NB4 (cell line): ENCODE measurements around the gene CERS3.

Experiments used
- DNase-seq: peaks from one replicate; pipeline ENCODE4 v3.0.0; 2010; ENCODE audit warnings: low read depth
- H3K4me3 ChIP-seq: one replicate; pipeline ENCODE4 v1.5.1; 2011; ENCODE audit warnings: mild to moderate bottlenecking, low read depth, low read length, moderate library complexity
- MYC ChIP-seq: IDR thresholded peaks from 2 replicates; pipeline ENCODE4 v1.6.1; 2011; ENCODE audit warnings: low read depth, low read length
- POLR2A ChIP-seq: IDR thresholded peaks from 2 replicates; pipeline ENCODE4 v1.6.1; 2011; ENCODE audit warnings: mild to moderate bottlenecking; ENCODE audit not compliant: insufficient read length; ENCODE audit errors: extremely low read depth
- TF ChIP-seq, protein P1 (sequence below): IDR thresholded peaks from one replicate; pipeline ENCODE4 v1.5.1; 2012; ENCODE audit warnings: low read depth, low read length
- TF ChIP-seq, protein P2 (sequence below): IDR thresholded peaks from 2 replicates; pipeline ENCODE4 v1.6.1; 2011; ENCODE audit warnings: low read depth, low read length

CERS3 gene

DNA sequence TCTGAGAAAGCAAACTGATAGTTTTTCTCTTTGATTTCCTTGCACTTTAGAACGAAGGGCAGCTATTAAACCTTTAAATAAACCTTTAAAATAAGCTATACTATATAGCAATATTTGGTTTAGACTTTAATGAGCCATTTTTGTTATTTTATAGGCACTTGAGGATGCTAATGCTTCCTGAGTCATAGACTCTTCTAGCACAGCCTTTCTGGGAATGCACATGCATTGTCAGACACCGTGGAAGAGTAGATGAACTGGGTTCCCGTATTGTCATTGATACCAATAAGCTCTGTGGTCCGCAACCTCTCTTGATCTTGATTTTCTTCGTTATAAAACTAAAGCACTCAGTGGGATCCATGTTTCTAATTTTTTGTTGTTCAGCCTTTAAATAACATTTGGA, 27.6 kb downstream of the CERS3 start:
- no peak for DNase-seq
- TF ChIP-seq POLR2A (no peak), MYC (no peak)
- TF ChIP-seq, protein P1, sequence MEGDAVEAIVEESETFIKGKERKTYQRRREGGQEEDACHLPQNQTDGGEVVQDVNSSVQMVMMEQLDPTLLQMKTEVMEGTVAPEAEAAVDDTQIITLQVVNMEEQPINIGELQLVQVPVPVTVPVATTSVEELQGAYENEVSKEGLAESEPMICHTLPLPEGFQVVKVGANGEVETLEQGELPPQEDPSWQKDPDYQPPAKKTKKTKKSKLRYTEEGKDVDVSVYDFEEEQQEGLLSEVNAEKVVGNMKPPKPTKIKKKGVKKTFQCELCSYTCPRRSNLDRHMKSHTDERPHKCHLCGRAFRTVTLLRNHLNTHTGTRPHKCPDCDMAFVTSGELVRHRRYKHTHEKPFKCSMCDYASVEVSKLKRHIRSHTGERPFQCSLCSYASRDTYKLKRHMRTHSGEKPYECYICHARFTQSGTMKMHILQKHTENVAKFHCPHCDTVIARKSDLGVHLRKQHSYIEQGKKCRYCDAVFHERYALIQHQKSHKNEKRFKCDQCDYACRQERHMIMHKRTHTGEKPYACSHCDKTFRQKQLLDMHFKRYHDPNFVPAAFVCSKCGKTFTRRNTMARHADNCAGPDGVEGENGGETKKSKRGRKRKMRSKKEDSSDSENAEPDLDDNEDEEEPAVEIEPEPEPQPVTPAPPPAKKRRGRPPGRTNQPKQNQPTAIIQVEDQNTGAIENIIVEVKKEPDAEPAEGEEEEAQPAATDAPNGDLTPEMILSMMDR: no peak
- TF ChIP-seq, protein P2, sequence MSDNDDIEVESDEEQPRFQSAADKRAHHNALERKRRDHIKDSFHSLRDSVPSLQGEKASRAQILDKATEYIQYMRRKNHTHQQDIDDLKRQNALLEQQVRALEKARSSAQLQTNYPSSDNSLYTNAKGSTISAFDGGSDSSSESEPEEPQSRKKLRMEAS: no peak

DNA sequence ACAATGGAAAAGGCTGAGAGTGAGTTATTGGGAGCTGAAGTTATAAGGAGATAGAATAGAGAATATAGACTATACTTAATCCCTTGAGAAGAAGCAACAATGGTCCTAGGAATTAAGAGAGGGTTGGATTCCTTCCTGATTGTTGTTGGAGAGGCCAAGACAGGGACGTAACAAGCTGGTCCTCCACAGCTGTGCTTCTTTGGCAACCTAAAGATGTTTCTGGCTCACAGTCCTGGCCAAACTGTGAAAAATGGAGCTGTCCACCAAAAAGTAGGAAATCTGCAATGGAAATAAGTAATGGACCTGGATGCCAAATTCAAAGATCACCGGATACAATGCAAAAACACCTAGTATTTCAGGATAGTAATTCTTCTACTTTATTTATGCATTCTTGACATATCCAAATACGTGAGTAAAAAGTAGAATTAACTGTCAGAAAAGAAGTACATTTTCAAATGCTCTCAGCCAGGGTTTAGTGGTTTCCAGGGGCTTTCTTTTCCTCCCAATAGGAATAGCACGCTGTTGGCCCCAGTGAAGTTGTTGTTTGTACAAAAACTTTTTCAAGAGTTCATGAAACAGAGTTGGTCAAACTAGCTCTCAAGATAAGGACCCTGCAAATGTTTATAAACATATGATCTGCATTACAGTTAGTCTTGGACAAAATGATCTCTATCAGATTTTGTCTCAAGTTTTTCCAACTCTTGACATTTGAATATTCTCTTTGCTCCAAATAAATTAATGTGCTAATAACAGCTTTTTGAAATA, 28.3 kb downstream of the CERS3 start:
- no peak overlapping the region for H3K4me3 ChIP-seq
- DNase-seq: no peak
- TF ChIP-seq MYC (no peak), POLR2A (no peak)
- TF ChIP-seq, protein P2: no peak
- TF ChIP-seq, protein P1: no peak

More for the DNA sequence above, 27.6 kb downstream of the CERS3 start:
- no peak overlapping the region for H3K4me3 ChIP-seq

DNA sequence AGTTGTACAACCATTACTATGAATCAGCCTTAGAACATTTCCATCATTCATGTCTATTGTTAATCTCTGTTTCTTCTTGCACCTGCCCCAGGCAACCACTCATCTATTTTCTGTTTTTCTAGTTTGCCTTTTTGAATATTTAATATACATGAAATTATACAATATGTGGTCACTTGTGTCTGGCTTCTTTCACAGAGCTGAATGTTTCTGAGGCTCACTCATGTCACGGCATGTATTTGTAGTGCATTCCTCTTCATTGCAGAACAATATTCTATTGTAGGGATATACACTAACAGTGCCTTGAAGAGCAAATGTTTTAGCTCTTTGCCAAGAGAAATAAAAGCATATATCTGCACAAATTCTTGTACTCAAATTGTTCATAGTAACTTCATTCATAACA, 32.9 kb downstream of the CERS3 start:
- no peak overlapping the region for H3K4me3 ChIP-seq
- no peak for DNase-seq
- TF ChIP-seq MYC: no peak
- no peak for TF ChIP-seq POLR2A
- TF ChIP-seq, protein P2: no peak
- TF ChIP-seq, protein P1: no peak

DNA sequence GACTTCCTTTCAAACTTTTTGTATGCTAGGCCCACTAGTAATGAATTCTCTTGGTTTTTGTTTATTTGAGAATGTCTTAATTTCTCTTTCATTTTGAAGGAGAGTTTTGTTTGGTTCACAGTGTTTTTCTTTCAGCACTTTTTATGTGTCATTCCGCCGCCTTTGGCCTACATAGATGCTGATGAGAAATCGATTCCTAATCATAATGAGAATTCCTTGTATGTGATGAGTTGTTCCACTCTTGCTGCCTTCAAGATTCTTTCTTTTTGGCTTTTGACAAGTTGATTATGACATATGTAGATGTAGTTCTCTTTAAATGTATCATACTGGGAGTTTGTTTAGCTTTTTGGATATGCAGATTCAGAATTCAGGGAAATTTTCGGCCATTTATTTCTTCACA, 35.5 kb downstream of the CERS3 start:
- no peak for DNase-seq
- TF ChIP-seq, protein P1: no peak
- TF ChIP-seq POLR2A: no peak
- no peak for TF ChIP-seq MYC
- H3K4me3 ChIP-seq: no peak overlapping the region

DNA sequence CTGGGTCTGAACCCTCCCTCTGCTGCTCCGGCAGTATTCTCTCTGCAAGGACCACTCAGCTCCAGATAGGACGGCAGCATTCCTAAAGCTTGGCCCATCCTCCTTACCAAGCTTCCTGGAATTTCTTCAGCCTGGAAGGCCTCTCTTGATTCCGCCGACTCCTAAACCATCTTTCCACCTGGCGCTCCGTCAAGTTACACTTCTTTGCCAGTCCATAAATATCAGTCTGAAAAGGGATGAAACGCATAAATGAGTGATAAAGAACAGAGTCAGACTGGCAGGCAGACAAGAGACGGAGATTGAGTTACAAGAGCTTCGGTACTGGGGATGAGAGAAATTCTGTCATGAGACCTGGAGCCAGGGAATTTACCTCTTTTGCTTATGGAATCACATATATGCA, 44.3 kb downstream of the CERS3 start:
- TF ChIP-seq MYC (no peak), POLR2A (no peak)
- TF ChIP-seq, protein P1: no peak
- TF ChIP-seq, protein P2: no peak
- no peak overlapping the region for H3K4me3 ChIP-seq
- DNase-seq: no peak

DNA sequence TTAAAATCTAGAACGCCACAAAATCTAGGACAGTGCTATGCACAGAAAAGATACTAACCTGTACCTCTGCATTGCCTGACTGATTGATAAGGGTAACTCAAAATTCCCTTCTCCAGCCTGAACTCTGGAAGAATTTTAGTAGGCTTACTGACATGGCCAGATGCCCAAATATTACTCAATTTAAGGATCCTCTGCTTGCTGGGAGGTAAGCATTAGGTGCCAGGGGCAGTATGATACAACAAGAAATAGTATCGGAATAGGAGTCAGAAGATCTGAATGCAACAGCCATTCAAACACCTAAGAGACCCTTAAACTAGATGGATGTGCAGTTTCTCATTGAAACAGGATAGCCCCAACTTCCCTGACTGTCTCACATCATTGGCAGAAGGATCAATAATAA, 45.4 kb downstream of the CERS3 start:
- H3K4me3 ChIP-seq: no peak overlapping the region
- no peak for DNase-seq
- no peak for TF ChIP-seq MYC
